UCSD-AML1 (cell line): ENCODE results near the gene ZP3.
A peak's percentile ranks its signal among the peaks of the same experiment; 100 is the strongest.
"Not testable (repeated sequence)": the region's sequence is repeated elsewhere in the genome, so short reads cannot be mapped to it uniquely, and the experiment has no call there.

ENCODE experiments used
- DNase-seq: peaks from one replicate; lab custom pipeline; 2025; ENCODE audit not compliant: unreplicated experiment; lab: John Stamatoyannopoulos, UW

Gene ZP3

DNA sequence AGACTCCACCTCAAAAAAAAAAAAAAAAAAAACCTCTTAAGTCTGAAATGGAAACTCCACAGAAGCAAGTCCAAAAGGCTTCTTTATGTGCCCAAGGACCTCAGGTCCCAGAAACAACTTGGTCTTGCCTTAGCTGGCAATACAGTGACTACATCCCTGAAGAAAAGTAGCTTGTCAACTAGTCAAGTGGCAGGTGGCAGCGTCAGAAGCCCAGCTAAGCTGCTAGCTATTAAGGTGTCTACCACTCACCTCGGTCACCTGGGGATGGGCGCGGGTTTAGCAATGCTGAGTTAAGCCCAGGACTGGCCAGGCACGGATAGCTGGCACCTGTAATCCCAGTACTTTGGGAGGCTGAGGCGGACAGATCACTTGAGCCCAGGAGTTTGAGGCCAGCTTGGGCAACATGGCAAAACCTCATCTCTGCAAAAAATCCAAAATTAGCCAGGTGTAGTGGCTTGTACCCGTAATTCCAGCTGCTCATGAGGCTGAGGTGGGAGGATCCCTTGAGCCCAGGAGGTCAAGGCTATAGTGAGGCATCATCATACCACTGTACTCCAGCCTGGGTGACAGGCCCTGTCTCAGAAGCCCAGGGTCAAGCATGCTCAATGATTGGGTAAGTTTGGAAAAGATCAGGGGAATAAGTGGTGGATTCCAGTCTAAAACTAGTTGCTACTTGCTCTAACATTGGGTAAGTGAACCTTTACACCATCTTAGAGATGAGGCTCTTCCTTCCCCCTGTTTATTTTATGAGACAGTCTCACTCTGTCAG is 14.6 kb downstream of the ZP3 start:
- not testable (repeated sequence) for DNase-seq

DNA sequence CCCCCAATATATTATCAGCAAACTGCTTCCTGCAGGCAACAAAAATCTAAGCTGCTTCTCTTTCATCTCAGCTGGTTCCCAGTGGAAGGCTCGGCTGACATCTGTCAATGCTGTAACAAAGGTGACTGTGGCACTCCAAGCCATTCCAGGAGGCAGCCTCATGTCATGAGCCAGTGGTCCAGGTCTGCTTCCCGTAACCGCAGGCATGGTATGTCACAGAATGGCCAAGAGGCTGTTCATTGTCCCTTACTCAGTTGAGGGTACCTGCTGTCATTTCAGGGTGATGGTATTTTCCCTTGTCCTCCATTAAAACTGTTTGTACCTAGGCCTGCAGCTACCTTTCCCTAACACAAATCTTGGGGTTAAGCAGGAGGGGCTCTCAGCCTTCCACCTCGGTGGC is 15.7 kb downstream of the ZP3 start:
- DNase-seq, result not testable (repeated sequence)

GRCh38 chr7:76441792-76442191 is 17.0 kb downstream of the ZP3 start:
- not testable (repeated sequence) for DNase-seq

- DNase-seq, result not testable (repeated sequence)
Observed at GRCh38 chr7:76442664-76443446, 18.1 kb downstream of the ZP3 start.

- DNase-seq, result not testable (repeated sequence)
Observed at GRCh38 chr7:76443846-76444245, 19.1 kb downstream of the ZP3 start.

GRCh38 chr7:76445577-76446008 is 20.8 kb downstream of the ZP3 start:
- peak; percentile 29 for DNase-seq

DNA sequence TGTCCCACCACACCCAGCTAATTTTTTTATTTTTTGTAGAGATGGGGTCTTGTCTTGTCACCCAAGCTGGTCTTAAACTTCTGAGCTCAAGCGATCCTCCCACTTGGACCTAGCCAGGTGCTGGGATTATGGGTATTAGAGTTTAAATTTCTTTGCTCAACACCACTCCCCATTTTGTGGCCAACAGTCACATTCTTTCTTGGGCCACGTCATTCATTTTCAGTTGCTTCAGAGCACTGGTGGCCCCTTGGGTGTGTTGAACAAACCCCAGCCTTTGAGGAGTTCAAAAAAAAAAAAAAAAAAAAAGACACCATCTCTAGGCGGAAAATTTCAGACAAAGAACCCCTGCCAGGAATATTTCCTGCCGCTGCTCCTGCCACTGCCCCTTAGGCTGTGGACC is 32.3 kb downstream of the ZP3 start:
- not testable (repeated sequence) for DNase-seq

- DNase-seq, result not testable (repeated sequence)
Observed at GRCh38 chr7:76458504-76458903, 33.8 kb downstream of the ZP3 start.

GRCh38 chr7:76460767-76461166 is 36.0 kb downstream of the ZP3 start:
- DNase-seq, result not testable (repeated sequence)

DNA sequence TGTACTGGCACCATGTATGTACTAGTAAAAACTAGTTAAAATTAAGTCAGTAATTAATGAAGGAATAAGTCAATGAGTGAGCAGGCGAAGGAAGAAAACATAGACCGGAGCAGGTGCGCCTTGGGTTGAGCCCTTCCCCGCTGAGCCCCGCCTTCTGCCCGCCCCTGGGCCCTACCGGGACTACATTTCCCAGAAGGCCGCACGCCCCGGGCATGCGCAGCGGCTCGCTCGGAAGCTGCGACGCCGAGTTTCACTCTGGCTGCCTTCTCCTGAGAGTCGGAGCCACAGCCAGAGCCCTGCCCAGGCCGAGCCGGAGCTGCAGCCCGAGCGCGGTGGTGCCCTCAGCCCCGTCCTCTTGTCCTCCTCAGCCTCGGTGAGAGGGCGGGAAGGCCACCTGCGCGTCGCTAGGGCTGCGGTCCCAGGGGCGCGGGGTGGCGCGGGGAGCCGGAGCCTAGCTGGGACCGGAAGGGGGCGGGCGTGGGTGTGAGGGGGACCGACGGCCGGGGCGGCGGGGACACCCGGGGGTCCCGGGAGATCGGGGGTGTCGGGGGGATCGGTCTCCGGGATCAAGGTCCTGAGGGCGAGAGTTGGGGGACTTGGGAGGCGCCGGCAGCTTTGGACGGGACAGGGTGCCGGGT is 36.8 kb downstream of the ZP3 start, which contains the start of gene DTX2:
DTX2 (plus strand) TSS at position 246 of the 638 bp plus-strand sequence. CDS start 18,801 bp downstream, outside the sequence.
- DNase-seq, result not testable (repeated sequence)

DNA sequence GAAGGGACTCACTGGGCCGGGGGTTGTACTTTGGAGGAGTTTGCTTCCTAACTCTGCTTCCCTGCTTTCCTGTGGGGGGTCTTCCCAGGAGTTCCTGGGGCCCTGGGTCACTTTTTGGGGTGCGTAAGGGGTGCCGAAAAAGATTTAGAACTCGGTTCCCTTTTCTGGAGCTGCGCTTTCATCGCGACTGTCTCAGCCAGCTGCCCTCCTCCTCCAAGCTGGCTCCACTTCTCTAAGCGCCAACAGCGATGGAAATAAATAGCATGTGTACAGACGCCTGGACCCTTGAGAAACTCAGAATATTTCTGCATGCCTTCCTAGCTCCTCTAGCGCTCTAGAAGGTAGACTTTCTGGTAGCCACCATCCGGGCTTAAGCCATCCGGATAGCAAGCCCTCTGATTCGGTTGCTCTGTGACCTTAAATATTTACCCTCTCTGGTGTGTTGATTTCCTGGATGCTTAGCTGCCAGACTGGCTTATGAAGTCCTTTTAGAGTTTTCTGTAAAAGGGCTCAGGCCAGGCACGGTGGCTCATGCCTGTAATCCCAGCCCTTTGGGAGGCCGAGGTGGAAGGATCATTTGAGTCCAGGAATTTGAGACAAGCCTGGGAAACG is 37.6 kb downstream of the ZP3 start:
- DNase-seq, result not testable (repeated sequence)

DNA sequence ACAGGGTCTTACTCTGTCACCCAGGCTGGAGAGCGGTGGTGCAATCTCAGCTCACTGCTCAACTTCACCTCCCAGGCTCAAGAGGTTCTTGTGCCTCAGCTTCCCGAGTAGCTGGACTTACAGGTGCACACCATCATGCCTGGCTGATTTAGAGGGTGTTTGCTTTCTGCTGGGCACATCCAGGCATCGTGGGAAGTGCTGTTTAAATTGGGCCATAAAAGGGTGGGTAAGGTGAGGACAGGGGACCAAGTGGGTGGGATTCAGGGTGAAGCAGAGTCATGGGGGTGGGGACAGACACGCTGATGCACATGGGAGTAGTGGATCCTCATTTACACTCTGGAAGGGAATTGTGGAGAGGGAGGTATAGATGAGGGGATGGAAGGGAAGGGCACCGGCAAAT is 40.2 kb downstream of the ZP3 start:
- not testable (repeated sequence) for DNase-seq

DNA sequence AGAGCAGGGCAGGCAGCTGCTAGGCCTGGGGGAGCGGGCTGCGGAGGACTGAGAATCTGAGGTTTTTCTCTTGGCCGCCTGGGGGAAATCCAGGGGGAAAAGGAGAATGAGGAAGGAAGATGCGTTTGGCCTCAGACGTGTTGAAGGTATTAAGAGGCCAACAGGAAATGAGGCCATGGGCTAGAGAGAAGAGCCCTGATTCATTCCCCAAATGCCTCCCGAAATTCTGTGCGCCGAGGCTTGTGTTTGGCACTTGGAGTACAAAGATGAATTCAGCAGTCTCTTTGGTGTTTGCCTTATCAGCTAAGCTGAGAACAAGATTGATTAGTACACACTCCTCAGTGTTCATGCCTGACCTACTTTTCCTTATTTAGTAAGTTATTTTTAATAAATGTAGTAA is 41.2 kb downstream of the ZP3 start:
- not testable (repeated sequence) for DNase-seq

GRCh38 chr7:76467743-76468404 is 43.1 kb downstream of the ZP3 start:
- DNase-seq, result not testable (repeated sequence)

GRCh38 chr7:76471556-76472221 is 46.9 kb downstream of the ZP3 start:
- not testable (repeated sequence) for DNase-seq

DNA sequence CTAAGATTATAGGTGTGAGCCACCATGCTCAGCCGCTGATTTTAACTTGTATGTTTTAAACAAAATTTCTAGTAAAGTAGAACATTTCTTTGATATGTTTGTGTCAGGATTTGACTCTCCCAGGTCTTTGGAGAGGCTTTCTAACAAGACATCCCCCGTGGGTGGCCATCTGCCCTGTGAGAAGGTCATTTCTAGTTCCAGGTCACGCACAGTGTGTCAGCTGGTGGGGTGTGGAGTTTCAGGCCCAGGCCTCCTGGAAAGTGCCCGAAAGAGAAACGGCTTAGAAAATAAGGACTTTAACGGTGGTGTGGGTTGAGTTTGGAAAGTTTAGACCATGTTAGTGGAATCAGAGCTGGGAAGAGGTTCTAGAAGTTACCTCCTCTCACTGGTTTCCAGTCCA is 48.3 kb downstream of the ZP3 start:
- DNase-seq, result not testable (repeated sequence)

- DNase-seq, result not testable (repeated sequence)
Observed at GRCh38 chr7:76476280-76476679, 51.5 kb downstream of the ZP3 start.

- DNase-seq, result not testable (repeated sequence)
Observed at GRCh38 chr7:76476742-76477474, 52.2 kb downstream of the ZP3 start.

DNA sequence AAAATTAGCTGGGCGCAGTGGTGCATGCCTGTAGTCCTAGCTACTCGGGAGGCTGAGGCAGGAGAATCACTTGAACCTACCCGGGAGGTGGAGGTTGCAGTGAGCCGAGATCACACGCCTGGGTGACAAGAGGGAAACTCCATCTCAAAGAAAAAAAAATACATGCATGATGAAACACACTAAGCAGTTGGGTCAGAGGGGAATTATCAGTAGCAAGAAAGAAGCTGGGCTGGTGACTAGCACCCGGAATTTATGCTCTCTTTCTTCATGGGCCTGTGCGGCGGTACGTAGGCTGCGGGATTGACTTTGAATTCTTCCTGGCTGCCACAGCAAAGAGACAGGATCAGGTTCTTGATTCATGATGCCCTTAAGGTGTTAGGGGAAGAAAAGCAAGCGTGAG is 54.9 kb downstream of the ZP3 start:
- DNase-seq, result not testable (repeated sequence)
